GM18873 (cell line): Measurements from ENCODE around the gene MYRIP.

Source experiments
- ATAC-seq: cut with Tn5 transposase; IDR thresholded peaks from one replicate; pipeline ENCODE4 v1.9.1; 2021; ENCODE audit warnings: mild to moderate bottlenecking, moderate library complexity, moderate number of reproducible peaks; ENCODE audit not compliant: unreplicated experiment, low FRiP score

Gene MYRIP

GRCh38 chr3:40213556-40213955 is 404.1 kb downstream of the MYRIP start:
- no peak for ATAC-seq

- no peak for ATAC-seq
These were observed 405.6 kb downstream of the MYRIP start for GRCh38 chr3:40215015-40215414.

- ATAC-seq = no peak
These were observed 407.1 kb downstream of the MYRIP start for GRCh38 chr3:40216471-40216870.

- no peak for ATAC-seq
These were observed 414.4 kb downstream of the MYRIP start for GRCh38 chr3:40223856-40224255.

GRCh38 chr3:40224796-40225515 is 415.5 kb downstream of the MYRIP start:
- no peak for ATAC-seq

DNA sequence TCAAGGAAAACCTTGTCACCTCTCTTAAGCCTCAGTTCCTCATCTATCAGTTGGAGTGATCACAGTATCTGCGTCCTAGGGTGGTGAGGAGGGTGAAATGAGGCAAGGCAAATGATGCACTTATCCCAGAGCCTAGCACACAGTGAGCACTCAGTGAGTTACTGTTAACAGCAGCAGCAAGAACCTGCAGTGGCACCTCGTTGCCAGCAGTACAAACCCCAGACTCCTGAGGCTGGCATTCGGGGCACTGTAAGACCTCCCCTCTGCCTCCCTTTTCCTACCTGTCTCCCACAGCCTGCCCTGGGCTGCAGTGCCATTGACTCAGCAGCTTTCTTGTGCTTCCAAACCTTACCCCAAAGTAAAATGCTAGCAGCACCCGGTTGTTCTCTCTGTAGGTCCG is 417.2 kb downstream of the MYRIP start:
- no peak for ATAC-seq

DNA sequence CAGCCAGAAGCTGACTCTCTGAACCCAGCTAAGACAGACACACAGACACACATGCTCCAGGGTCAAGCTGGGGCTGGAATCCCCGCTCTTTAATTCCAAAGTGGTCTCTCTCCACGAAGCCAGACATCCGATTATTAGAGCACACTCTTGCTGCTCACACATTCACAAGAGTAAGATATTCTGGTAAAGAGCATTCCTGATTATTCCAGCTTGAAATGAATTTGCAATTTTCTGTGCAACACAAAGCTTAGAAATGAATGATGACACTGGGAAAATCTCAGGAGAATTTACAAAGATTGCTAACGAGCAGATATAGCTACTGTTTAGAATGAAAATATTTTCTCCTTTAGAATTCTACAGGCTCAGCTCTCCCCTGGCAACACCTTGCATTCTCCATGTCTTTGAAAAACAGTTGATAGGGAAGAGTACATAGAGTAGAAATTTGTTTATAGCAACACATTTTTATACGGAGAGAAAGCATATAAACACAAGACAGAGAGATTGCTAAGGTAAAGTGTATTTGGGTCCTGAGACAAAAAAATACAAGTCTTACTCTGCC is 419.5 kb downstream of the MYRIP start:
- no peak for ATAC-seq

DNA sequence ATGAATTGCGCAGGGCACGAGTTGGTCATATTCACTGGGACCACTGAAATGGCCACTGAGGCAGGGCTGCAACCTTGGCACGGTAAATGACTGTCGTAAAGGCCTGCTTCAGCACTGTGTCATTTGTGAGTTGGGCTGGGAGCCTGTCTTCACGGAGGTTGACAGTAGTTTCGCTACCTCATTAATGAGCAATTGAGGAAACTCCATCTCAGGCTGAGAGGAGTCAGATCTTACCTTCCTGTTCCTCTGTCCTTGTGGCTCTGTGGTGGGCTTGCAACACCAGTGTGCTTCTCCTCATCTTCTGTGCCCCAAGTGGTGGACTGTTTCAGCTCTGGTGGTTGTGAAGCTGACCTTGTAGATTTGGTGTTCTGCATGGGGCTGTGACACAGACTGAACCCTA is 420.0 kb downstream of the MYRIP start:
- ATAC-seq = no peak

DNA sequence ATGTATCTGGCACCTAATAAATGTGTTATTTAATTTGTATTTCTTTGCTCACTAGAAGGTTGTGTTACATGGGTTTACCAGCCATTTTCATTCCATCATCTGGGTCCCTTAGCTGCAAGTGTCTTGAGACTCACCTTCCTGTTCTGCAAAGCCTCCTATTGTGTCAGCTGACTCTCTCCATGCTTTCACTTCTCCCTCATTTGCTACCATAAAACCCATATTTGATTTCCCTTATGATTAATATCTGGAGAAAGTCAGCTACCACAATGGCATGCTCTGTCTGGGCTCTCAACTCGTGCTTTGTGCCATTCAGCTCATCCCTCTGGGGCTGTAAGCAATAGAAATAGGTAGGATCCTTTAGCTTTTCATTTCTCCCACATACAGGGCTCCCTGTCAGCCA is 420.6 kb downstream of the MYRIP start:
- ATAC-seq = no peak

DNA sequence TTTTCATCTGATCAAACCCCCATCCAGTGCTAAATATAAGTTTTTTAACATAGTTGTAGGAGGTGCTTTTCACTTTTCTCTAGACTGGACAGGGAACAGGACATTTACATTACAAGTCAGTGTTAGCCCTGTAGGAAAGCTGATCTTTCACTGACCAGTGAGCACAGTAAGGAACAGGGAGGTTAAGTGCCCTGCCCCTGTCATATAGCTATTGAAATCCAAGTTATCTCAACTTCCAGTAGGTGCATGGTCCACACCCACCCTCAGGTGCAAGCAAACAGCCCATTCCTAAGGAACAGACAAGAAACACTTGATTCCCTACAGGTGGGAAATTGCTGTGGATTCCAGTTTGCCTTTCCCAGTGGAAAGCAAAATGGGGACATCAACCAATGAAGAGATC is 421.0 kb downstream of the MYRIP start:
- ATAC-seq = no peak

DNA sequence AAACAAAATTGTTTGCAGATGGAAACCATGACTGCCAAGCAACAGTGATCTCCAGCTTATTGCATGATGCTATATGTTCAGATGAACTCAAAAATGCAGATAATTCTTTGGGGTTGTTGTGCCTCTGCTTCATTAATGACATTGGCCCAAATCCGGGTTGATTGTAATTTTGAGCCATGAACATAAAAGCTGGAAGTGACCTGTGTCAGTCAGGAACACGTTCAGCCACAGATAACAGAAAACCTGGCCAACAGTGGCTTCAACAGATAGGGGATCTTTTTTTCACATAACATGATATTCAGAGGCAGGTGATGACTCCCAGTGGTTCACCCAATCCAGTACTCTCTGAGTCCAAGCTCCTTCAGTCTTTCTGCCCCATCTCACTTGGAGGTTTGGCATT is 423.2 kb downstream of the MYRIP start:
- ATAC-seq = no peak

- no peak for ATAC-seq
These were observed 427.8 kb downstream of the MYRIP start for GRCh38 chr3:40237159-40237558.

DNA sequence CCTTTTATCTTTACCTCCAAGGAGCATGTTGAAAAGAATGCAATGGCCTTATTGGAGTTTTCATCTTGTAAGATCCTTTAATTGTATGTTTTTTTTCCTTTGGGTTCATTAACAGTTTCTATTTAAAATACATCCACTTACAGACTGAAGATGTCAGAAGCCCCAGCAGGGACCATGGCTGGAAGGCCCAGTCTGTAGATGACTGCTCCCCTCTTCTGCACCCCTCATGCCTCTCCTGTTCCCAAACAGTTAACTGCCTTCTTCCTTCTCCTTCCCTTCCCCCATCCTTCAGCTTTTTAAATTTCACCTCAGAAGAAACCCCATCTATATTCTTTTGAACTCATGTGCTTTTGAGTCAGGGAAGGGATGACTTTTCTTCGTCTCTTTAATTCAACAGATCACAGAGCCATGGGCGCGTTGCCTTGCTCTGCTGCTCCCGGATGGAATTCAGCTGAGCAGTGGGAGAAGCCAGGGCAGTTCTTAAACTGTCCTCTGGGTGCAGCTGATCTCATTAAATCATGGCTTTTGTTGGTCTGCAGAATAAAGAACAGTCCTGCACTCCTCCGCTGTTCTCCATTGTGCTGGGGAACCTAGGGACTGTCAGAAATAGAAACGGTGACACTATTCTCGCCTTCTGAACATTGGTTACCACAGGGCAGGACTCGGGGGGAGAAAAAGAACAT is 428.6 kb downstream of the MYRIP start:
- ATAC-seq = no peak

GRCh38 chr3:40240921-40241320 is 431.5 kb downstream of the MYRIP start:
- ATAC-seq = no peak

GRCh38 chr3:40242216-40242615 is 432.8 kb downstream of the MYRIP start:
- no peak for ATAC-seq

DNA sequence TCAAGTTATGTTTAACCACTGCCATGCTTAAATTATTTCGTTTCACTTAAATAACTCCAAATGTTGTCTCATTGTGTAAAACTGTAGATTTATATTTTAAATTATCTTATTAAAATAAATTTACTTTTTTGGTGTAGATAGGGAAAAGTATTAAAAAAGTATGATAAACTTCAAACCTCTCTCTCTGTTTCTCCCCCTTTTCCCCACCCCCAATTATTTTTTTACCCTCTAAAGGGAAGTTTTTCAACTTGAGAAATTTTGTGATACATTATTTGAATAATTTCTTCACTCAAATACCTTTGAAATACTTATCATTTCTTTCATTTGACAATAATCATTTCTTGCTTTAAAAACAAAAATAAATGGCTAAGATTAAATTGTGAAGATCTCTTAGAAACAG is 433.2 kb downstream of the MYRIP start:
- no peak for ATAC-seq

DNA sequence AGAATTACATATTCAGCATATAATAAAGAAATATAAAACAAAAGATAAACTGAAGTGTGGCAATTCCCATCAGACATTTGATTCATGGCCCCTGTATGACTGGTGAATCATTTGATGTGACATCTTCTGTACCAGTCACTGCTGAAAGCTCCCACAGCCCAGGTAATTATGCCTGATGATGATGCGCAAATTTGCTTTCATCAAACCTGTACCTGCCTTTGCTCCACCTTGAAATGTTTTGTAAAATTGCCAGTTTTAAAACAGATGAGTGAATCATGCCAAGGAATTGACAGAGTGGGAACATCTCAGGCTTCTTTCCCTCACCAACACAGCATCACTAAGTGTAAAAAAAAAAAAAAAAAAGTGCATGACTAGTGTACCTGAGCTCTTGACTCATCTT is 433.6 kb downstream of the MYRIP start:
- ATAC-seq = no peak

DNA sequence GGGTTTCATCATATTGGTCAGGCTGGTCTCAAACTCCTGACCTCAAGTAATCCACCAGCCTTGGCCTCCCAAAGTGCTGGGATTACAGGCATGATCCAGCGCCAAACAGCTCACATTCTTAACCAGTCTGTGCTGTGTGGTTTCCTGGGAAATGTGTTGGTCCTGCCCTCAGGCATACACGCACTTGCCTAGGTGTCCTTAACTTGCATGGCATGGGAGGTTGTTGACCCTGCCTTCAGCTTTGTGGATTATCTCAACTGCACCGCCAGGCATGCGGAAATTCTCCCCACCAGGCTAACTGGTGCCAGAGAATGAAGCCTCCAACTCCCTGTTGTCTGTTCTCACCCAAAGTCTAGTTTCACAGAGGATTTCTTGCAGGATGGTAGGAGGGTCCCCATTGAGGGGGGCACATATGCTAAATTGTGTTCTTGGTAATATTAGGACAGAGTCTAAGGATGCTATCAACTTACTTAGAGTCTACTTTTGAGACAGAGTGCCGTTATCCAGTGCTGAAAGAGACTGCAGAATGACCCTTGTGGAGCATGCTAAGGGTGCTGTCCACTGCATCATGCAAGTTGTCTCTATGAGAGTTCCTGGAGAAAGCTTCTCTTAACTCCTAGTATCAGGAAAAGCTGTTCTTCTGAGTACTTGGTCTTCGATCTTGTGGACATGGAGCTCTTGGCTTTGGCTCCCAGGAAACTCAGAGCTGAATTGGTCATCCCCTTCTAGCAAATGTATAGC is 438.5 kb downstream of the MYRIP start:
- no peak for ATAC-seq

DNA sequence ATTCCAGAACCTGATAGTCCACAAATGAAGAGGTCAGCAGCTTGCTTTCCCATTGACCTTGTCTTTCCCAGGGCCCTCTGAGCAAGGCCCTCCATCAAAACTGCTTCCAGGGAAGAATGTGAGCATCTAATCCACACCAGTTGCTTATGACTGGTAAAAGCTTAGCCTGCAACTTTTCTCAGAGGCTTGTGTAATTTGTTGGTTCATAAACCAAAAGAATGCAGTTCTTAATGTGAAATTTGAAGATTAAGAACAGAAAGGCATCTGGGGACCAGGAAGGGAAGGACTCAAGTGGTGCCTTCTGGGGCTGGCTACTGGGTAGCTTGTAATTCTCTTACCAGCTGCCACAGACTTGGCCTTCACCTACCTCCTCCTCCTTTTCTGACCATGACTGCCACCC is 439.2 kb downstream of the MYRIP start:
- no peak for ATAC-seq

DNA sequence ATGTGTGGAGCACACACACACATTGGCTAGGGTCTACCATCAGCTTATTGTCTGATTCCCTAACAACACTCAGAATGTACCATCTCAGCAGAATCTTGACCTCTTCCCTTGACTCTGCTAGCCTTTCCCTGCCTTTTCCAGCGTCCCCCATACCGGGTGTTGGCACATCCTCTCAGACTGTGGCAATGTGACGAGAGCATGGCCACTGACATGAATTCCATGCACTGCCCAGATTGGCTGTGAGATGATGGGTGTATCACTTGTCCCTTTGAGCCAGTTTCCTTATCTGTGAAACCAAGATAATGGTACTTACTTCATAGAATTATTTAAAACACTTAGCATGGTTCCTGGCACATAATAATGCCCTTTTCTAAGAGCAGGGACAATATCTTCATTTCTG is 439.8 kb downstream of the MYRIP start:
- no peak for ATAC-seq

GRCh38 chr3:40254491-40254890 is 445.1 kb downstream of the MYRIP start:
- ATAC-seq = no peak
